GM21717 (cell line): ENCODE measurements around the gene UFL1.

Experiments
- ATAC-seq: cut with Tn5 transposase; IDR thresholded peaks from one replicate; pipeline ENCODE4 v1.9.1; 2021; ENCODE audit warnings: mild to moderate bottlenecking, moderate library complexity; ENCODE audit not compliant: unreplicated experiment

The UFL1 gene

GRCh38 chr6:96571551-96571950, 49.9 kb downstream of the UFL1 start:
- ATAC-seq: no peak

- ATAC-seq: no peak
These were observed 53.8 kb downstream of the UFL1 start for GRCh38 chr6:96575359-96575758.

- no peak for ATAC-seq
These were observed 54.6 kb downstream of the UFL1 start for GRCh38 chr6:96576221-96576620.

DNA sequence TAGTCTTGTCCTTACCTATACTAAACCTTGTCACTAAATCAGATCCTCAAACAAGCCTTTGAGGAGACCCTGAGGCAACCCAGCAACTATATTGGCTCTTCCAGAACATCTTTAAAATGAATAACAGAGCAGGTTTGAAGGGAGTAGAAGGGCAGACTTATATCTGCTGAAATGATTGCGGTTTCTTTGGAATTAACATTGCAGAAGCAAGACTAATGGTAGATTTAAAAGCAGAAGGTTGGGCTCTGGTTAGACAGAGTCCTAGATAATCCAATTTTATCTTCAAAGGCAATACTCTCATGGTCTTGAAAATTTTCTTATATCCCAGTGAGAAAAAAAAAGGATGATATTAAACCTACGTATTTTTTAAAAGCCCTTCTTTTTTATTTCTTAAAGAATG, 60.4 kb downstream of the UFL1 start:
- ATAC-seq: no peak

DNA sequence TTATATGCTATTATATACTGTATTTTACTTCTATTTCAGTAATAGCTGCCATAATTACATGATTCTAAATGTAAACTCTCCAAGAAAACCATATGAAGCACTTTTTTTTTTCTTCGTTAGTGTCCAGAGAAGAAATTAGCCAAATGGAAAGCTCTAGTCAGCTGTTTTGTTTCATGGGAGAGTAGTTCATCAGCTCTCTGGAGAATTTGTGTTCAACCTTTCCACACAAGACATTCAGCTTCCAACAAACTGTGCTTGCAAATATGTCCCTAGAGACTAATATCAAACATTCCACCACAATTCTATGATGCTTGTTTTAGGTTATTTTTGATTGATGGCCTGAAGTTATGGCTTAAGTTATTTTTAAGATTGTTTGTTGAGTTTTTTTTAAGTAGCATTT, 60.8 kb downstream of the UFL1 start:
- no peak for ATAC-seq

GRCh38 chr6:96604420-96604819, 82.8 kb downstream of the UFL1 start:
- ATAC-seq: no peak
